Non-pigmented ciliary epithelial cell (primary cell): ENCODE data around the gene ZNF432.

Source experiments
- DNase-seq: peaks from one replicate; pipeline ENCODE4 v3.0.0-alpha.2; 2010; ENCODE audit warnings: low read depth

ZNF432 gene

GRCh38 chr19:52007806-52008557, 40.7 kb downstream of the ZNF432 start, which contains the start of gene ZNF615:
TSS of gene ZNF615 (minus strand) at chr19:52008211. CDS start at chr19:52003711, 4,500 bp downstream.
- peak; percentile 37 for DNase-seq

DNA sequence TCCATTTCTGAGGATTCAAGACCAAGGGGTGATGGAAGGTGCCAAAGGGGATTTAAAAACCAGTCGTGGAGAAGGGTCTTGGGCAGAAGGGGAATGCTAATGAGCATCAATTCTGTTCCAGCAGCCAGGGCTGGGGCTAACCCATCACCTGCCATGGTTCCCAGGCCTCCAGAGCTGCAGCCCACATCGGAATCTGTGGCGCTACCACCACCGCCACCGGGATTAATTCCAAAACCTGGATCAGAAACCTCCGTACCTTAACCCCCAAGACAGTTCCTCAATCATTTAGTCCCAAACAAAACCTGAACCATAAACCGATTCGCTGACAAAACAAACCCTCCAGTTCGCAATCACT, 41.2 kb downstream of the ZNF432 start:
- DNase-seq: no peak

DNA sequence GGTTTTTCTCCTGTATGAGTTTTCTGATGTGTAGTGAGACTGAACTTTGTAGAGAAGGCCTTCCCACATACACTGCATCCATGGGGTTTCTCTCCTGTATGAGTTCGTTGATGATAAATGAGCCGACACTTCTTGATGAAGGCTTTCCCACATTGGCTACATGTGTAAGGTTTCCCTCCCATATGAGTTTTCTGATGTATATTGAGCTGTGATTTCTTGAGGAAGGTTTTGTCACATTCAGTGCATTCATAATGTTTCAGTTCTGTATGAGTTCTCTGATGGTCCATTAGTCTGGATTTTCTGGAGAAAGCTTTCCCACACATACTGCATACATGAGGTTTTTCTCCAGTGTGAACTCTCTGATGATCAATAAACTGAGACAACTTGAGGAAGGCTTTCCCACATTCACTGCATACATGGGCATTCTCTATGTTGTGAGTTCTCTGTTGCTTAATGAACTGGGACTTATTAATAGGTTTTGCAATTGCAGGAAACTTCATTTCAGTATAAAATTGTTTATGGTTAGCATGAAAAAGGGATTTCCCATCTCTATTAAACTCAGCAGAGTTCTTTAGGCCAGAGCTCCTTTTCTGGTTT, 54.5 kb downstream of the ZNF432 start:
- no peak for DNase-seq

DNA sequence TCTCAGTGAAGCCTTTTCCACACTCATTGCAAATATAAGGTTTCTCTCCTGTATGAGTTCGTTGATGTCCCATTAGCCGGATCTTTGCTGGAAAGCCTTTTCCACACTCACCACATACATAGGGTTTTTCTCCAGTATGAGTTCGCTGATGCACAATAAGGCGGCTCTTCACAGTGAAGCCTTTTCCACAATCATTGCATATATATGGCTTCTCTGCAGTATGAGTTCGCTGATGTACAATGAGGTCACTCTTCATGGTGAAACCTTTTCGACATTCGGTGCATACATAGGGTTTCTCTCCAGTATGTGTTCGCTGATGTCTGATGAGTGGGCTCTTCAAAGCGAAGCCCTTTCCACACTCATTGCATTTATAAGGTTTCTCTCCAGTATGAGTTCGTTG, 55.2 kb downstream of the ZNF432 start:
- DNase-seq: no peak

DNA sequence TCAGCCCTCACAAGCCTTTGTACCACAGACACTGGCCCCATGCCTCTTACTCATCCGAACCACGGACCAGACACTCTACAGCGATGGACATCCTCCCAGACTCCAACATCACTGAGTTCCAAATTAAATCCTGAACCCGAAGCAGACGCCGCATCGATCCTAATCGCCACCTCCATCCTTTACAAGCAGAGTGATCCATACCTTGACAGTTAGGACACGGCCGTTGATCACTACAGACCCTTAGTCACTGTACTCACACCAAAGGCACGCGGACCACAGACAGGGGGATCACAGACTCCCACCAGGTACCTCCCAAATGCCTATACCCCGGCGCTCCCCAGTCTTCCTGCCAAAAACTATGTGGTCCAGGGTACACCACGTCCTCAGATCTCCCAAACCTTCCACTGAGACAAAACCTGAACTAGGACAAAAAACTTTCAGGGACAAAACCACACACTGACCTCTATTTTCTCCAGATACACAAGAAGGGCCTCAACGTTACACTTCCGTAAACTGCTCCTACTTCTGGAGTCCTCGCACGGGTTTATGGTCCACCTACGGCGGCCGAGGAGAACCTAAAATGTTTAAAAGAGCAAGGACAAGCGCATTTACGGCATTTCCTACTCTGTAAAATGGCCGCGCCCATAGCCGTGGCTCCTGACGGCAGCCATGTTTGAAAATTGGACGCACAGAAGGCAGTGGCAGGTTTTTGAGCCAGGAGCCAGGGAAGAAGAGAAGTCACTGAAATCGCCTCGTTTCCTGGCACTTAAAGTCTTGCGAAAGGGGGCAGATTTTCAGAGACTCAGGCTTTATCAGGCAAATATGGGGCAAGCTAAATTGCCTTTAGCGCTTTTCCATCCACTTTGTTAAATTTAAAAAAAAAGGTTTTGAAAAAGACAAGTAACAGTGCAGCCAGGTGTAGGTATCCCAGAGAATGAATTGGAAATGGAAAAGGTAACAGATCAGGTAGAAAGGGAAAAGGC, 62.0 kb downstream of the ZNF432 start, which contains the start of gene ZNF350:
TSS of gene ZNF350 (minus strand) at position 532 of the 983 bp plus-strand sequence. CDS start 12,480 bp downstream, outside the sequence.
- peak; percentile 84 for DNase-seq

DNA sequence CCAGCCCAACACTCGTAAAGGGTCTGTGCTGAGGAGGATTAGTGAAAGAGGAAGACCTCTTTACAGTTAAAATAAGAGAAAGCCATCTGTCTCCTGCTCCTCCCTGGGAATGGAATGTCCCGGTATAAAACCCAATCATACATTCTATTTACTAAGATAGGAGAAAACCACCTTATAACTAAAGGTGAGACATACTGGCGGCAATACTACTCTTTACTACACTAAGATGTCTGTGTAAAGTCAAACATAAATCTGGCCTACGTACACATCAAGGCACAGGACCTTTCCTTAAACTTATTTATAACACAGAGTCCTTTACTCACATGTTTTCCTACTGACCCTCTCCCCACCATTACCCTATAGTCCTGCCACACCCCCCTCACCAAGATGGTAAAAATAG, 65.3 kb downstream of the ZNF432 start:
- DNase-seq: no peak
